GM12878 (cell line): ENCODE results near the gene ANO3. TPM values are rescaled to one million over a fixed set of nuclear protein-coding genes. Genes with fewer than 3 reads are reported as not detected.

Experiments used
- ATAC-seq: fragments of 200-7000 bp; cut with Tn5 transposase; 3 replicates; pipeline ENCODE4 v1.9.1; 2020; ENCODE audit warnings: mild to moderate bottlenecking, moderate library complexity
- BruUV-seq: library from RNA; stranded (reverse); fragments of 400-500 nt; replicated peaks from 2 replicates; lab custom pipeline; 2021; lab: Mats Ljungman, UMichigan
- CTCF ChIA-PET: fragments of 300-600 bp; sonication (Branson Sonifier 250); formaldehyde crosslinking; extraction: SDS; loops from one replicate; lab custom pipeline; 2021; ENCODE audit warnings: inconsistent platforms; lab: Yijun Ruan, JAX
- POLR2A ChIA-PET: fragments of 350-600 bp; formaldehyde crosslinking; extraction: SDS; loops from one replicate; lab custom pipeline; 2021; ENCODE audit warnings: inconsistent platforms; lab: Charles Lee
- RAD21 ChIA-PET: fragments of 300-600 bp; sonication (Branson Sonifier 250); formaldehyde crosslinking; loops from one replicate; lab custom pipeline; 2023; ENCODE audit warnings: antibody characterized with exemption; ENCODE audit not compliant: unreplicated experiment; lab: Charles Lee
- SMC1A ChIA-PET: fragments of 300-600 bp; sonication (Branson Sonifier 250); formaldehyde crosslinking; loops from one replicate; lab custom pipeline; 2023; ENCODE audit not compliant: unreplicated experiment, uncharacterized antibody; lab: Charles Lee
- DNase-seq: peaks from one replicate; pipeline ENCODE4 v3.0.0-alpha.2; 2011; ENCODE audit warnings: low read depth, low spot score
- FAIRE-seq: peaks from 3 replicates; lab custom pipeline; 2011; peaks lifted over from hg19 to GRCh38; lab: Jason Lieb, UNC
- H2AFZ ChIP-seq: 2 replicates; pipeline ENCODE4 v1.6.0; 2011; ENCODE audit warnings: low read depth, low read length, control low read depth; ENCODE audit not compliant: control insufficient read depth
- H3K27ac ChIP-seq: 2 replicates; pipeline ENCODE4 v1.5.1; 2011; ENCODE audit warnings: control low read depth; ENCODE audit not compliant: control insufficient read depth, insufficient read depth
- H3K27me3 ChIP-seq, 2 experiments: replicated peaks in 1 of 2; 2 replicates each; pipeline versions ENCODE4 v1.6.0 to v1.6.1; 2011; ENCODE audit warnings: low read length in 1 of 2; ENCODE audit not compliant: control insufficient read depth in 2 of 2, insufficient read depth in 2 of 2
- H3K36me3 ChIP-seq, 2 experiments: 2 replicates each; pipeline ENCODE4 v1.5.1; 2011; ENCODE audit warnings: low read length in 1 of 2; ENCODE audit not compliant: control insufficient read depth in 2 of 2, insufficient read depth in 2 of 2
- H3K4me1 ChIP-seq: 2 replicates; pipeline ENCODE4 v1.6.1; 2011; ENCODE audit warnings: mild to moderate bottlenecking, low read length, moderate library complexity, mixed read lengths; ENCODE audit not compliant: control insufficient read depth, insufficient read depth
- H3K4me2 ChIP-seq: 2 replicates; pipeline ENCODE4 v1.6.0; 2011; ENCODE audit warnings: control low read depth; ENCODE audit not compliant: control insufficient read depth, insufficient read depth
- H3K4me3 ChIP-seq: fragments of 200-600 bp; sonication (generic); 2 replicates; pipeline ENCODE4 v1.5.1; 2016
- H3K79me2 ChIP-seq: 2 replicates; pipeline ENCODE4 v1.6.0; 2011; ENCODE audit warnings: low read length; ENCODE audit not compliant: control insufficient read depth, insufficient read depth
- H3K9ac ChIP-seq: 2 replicates; pipeline ENCODE4 v1.8.0; 2011; ENCODE audit warnings: low read length, control low read depth, mixed read lengths; ENCODE audit not compliant: control insufficient read depth, insufficient read depth
- H3K9me3 ChIP-seq: replicated peaks from 3 replicates; pipeline ENCODE4 v1.5.1; 2011; ENCODE audit warnings: mild to moderate bottlenecking, low read length; ENCODE audit not compliant: control insufficient read depth, insufficient read depth
- H4K20me1 ChIP-seq: 2 replicates; pipeline ENCODE4 v1.6.0; 2011; ENCODE audit not compliant: control insufficient read depth, insufficient read depth
- CUX1 ChIP-seq: IDR thresholded peaks from 2 replicates; pipeline ENCODE4 v1.6.1; 2012; ENCODE audit warnings: improper control_type of control experiment, low read depth, low read length; ENCODE audit not compliant: insufficient replicate concordance
- HDAC2 ChIP-seq: fragments of 200-600 bp; sonication (generic); IDR thresholded peaks from 2 replicates; pipeline ENCODE4 v1.6.1; 2017
- HDGF ChIP-seq: fragments of 450-650 bp; IDR thresholded peaks from 2 replicates; pipeline ENCODE4 v1.6.1; 2016; ENCODE audit warnings: antibody characterized with exemption
- MEF2A ChIP-seq: IDR thresholded peaks from 2 replicates; pipeline ENCODE4 v1.6.1; 2011; ENCODE audit warnings: low read depth, mild to moderate bottlenecking, low read length, moderate library complexity; ENCODE audit not compliant: insufficient read depth
- MYB ChIP-seq: fragments of 150-350 bp; IDR thresholded peaks from 2 replicates; pipeline ENCODE4 v1.6.1; 2014; ENCODE audit warnings: mild to moderate bottlenecking, low read depth, low read length, borderline replicate concordance
- NFXL1 ChIP-seq: fragments of 450-650 bp; IDR thresholded peaks from 2 replicates; pipeline ENCODE4 v1.6.1; 2017; ENCODE audit warnings: antibody characterized with exemption, mild to moderate bottlenecking, borderline replicate concordance
- NRF1 ChIP-seq: conservative IDR thresholded peaks from 2 replicates; pipeline ENCODE4 v1.6.1; 2011; ENCODE audit warnings: mild to moderate bottlenecking, low read depth, low read length, improper control_type of control experiment
- SIX5 ChIP-seq: IDR thresholded peaks from 2 replicates; pipeline ENCODE4 v1.6.1; 2011; ENCODE audit warnings: mild to moderate bottlenecking, low read depth, low read length, moderate library complexity; ENCODE audit not compliant: severe bottlenecking
- SMAD1 ChIP-seq: fragments of 450-650 bp; IDR thresholded peaks from 2 replicates; pipeline ENCODE4 v1.6.1; 2018; ENCODE audit warnings: mild to moderate bottlenecking, low read depth; ENCODE audit not compliant: partially characterized antibody
- STAT1 ChIP-seq: fragments of 450-650 bp; conservative IDR thresholded peaks from 2 replicates; pipeline ENCODE4 v1.6.1; 2014; ENCODE audit warnings: antibody characterized with exemption, mild to moderate bottlenecking
- YY1 ChIP-seq: IDR thresholded peaks from 2 replicates; pipeline ENCODE4 v1.6.1; 2011; ENCODE audit warnings: low read depth, mild to moderate bottlenecking, low read length
- ZNF384 ChIP-seq: IDR thresholded peaks from 2 replicates; pipeline ENCODE4 v1.6.1; 2012; ENCODE audit warnings: low read depth, mild to moderate bottlenecking, low read length, improper control_type of control experiment, borderline replicate concordance
- ZNF592 ChIP-seq: fragments of 450-650 bp; IDR thresholded peaks from 2 replicates; pipeline ENCODE4 v1.6.1; 2017; ENCODE audit warnings: mild to moderate bottlenecking, moderate library complexity
- ZNF622 ChIP-seq: fragments of 450-650 bp; IDR thresholded peaks from 2 replicates; pipeline ENCODE4 v1.6.1; 2017; ENCODE audit warnings: mild to moderate bottlenecking, inconsistent platforms
- WGBS: methylation state at CpG from one replicate; pipeline ENCODE4 v1.1.6; 2016; ENCODE audit warnings: low lambda C conversion rate; ENCODE audit not compliant: insufficient replicate concordance, insufficient coverage; ENCODE audit errors: missing lambda C conversion rate; 5-methylcytosine and 5-hydroxymethylcytosine counted together
- in situ Hi-C: fragments of 300-500 bp; cut with MboI; formaldehyde crosslinking; loops from 9 replicates; pipeline ENCODE4 v1.14.3; 2018; ENCODE audit warnings: mixed read lengths
- intact Hi-C: fragments of 100-400 bp; cut with micrococcal nuclease; formaldehyde crosslinking; loops from one replicate; pipeline ENCODE4 v1.14.2; 2022; ENCODE audit not compliant: unreplicated experiment
- polyA plus RNA-seq, 11 experiments: library from polyadenylated mRNA; depleted of rRNA in 4 of 11; unstranded in 6 of 11; stranded (reverse) in 5 of 11; fragments of >200 nt; fragmentation: Nextera tagmentation in 4 of 11; fragmentation: Illumina TruSeq in 1 of 11; extraction: Ambion mirVana in 4 of 11; extraction: Trizol in 1 of 11; gene quantifications; 1 replicate in 1 of 11; 2 replicates in 10 of 11; pipeline versions ENCODE4 v1.2.1 to v1.2.3, GENCODE V29; 2011 to 2016; ENCODE audit warnings: inconsistent platforms in 2 of 11, missing spikeins in 2 of 11, low read depth in 1 of 11
- total RNA-seq, 4 experiments: library from RNA; depleted of rRNA in 3 of 4; stranded (reverse); fragments of >200 nt in 3 of 4; fragmentation: Illumina TruSeq in 1 of 4; extraction: Trizol in 1 of 4; gene quantifications; 2 replicates each; pipeline versions ENCODE4 v1.2.1 to v1.2.3, GENCODE V29; 2013 to 2021

The ANO3 gene
- total and polyA plus RNA-seq, 10 of the 15 experiments (the other 5 are each of a cell fraction or from before 2014, with no cell fraction given) = 0.13 to 5.9 (median 0.44) TPM

DNA sequence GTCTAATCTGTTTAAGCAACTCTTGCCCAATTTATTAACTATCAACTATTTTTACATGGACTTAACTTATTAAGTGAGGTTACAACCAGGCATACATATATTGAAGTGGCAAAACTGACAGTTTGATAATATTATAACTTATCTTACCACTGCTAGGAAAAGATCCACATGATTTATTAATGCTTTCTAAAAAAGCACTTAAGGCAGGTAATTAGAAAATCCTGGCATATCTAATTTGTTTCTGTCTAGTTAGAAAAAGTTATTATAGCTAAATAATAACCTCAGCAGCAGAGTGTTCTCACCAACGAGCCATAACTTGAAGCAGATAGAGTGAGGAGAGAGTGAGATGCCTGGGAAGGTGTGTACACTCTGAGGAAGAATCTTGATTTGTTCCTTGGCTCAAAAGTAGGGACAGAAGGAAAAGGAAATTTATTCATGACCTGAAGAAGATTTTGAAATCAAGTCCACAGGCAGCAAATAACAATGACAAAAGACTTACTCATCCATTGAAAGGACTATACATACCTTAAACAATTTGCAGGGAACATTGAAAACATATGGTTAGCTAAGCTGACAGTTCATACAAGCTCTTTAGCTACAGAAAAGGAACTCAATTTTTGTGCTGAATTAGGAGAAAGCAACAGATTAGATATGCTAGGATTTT is 247.2 kb downstream of the ANO3 start (continued):
- TF ChIP-seq ZNF592 (no peak), ZNF384 (no peak)

DNA sequence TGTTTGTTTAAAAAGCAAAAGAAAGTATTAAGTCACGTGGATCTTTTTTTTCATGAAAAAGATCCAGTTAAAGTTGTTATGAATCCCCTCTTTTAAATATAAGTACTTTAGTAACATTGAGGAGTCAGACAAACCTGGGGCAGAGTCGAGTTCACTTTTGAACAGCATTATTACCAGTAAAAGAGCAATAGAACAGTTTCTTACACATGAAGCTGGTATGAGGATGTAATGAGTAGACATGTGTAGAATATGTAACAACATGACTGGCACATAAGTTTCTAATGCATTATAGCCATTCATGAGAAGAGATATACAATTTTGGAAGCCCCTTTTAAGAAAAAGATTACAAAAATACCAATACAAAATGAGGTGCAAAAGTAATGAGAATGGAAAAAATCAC is 247.8 kb downstream of the ANO3 start:
- ATAC-seq (no peak), FAIRE-seq (no peak), DNase-seq (no peak)
- intact Hi-C loops = no loop called here
- no peaks in the 10 kb centered on the region for H4K20me1 ChIP-seq
- H3K4me3 ChIP-seq = no peak overlapping the region
- ChIA-PET POLR2A (interaction anchor here (1.0 kb wide), 1 partner anchor 23 kb away, joined by 3 read pairs; no protein-coding TSS in a partner anchor), SMC1A (interaction anchor here (0.8 to 2.9 kb wide), 8 partner anchors 8 to 69 kb away, joined by 3 to 15 read pairs (median 4); no protein-coding TSS in a partner anchor), CTCF (interaction anchor here (1.2 to 1.5 kb wide), 3 partner anchors 11 to 28 kb away, joined by 3 to 6 read pairs (median 3); no protein-coding TSS in a partner anchor), RAD21 (no interaction called here)
- H3K4me1 ChIP-seq = no peaks in the 10 kb centered on the region
- H3K36me3 ChIP-seq = no peaks in the 10 kb centered on the region
- in situ Hi-C loops = no loop called here
- no TSS peak for BruUV-seq
- no peaks in the 10 kb centered on the region for H3K27me3 ChIP-seq
- H3K9me3 ChIP-seq = no peaks in the 10 kb centered on the region
- WGBS = 0% methylated on average over 2 of the region's 2 CpGs
- no peak overlapping the region for H3K27ac ChIP-seq
- no peak overlapping the region for H3K9ac ChIP-seq
- H2AFZ ChIP-seq = no peak overlapping the region
- no peaks in the 10 kb centered on the region for H3K79me2 ChIP-seq
- no peak overlapping the region for H3K4me2 ChIP-seq
- no peak for TF ChIP-seq NFXL1
- no peak for TF ChIP-seq YY1
- no peak for TF ChIP-seq HDGF
- no peak for TF ChIP-seq HDAC2
- no peak for TF ChIP-seq MYB
- no peak for TF ChIP-seq STAT1
- no peak for TF ChIP-seq ZNF622
- no peak for TF ChIP-seq NRF1
- TF ChIP-seq SMAD1 = no peak
- TF ChIP-seq MEF2A = no peak
- TF ChIP-seq SIX5 = no peak
- no peak for TF ChIP-seq CUX1
